GM11168 (cell line): ENCODE measurements around the gene NME8.

ENCODE experiments used
- in situ Hi-C: fragments of 300-500 bp; cut with MboI; formaldehyde crosslinking; loops from one replicate; pipeline ENCODE4 v1.12.0; 2022; ENCODE audit warnings: low sequenced_read_pairs; ENCODE audit not compliant: unreplicated experiment

Gene NME8

DNA sequence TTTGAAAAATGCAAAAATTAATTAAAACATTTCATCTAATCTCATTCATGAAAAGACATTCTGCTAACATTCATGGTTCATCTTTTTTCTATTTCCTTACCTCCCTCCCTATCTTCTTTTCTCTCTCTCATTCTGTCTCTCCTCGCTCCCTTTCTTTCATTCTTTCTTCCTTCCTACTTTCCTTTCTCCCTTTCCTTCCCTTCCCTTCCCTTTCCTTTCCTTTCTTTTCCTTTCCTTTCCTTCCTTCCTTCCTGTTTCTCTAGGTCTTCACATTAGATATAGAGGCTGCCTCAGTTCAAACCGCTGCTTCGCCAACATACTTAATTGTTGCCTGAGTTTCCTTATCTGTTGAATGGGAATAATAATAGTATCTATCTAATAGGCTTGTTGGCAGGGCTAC lies 46.3 kb downstream of the NME8 start:
- in situ Hi-C loops = no loop called here

DNA sequence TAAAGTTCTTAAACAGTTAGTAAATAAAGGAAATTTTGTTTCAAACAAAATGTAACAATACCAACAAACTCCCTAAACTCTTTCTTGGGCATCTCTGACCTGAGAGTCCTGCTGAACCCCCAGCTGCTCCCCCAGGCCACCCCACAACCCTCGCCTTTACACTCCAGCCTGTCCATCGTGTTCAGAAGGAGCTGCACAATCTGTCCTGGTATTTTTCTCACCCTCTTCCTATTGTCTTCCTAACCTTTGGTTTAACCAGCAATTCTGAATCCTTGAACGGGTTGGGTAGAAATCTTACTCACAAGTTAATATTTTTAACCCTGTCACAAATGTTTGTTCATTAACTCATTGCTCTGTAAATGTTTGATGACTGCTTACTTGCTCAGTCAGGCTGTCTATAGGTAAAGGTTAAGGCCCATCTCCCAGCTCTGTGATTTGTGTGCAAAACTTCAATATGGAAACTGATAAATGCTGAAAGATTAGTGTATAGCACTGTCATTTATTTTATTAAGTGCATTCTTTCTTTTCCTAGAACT lies 51.4 kb downstream of the NME8 start:
- in situ Hi-C loops = loop anchor here (25.0 kb wide), 2 partner anchors 188 to 313 kb away; no protein-coding TSS in a partner anchor

DNA sequence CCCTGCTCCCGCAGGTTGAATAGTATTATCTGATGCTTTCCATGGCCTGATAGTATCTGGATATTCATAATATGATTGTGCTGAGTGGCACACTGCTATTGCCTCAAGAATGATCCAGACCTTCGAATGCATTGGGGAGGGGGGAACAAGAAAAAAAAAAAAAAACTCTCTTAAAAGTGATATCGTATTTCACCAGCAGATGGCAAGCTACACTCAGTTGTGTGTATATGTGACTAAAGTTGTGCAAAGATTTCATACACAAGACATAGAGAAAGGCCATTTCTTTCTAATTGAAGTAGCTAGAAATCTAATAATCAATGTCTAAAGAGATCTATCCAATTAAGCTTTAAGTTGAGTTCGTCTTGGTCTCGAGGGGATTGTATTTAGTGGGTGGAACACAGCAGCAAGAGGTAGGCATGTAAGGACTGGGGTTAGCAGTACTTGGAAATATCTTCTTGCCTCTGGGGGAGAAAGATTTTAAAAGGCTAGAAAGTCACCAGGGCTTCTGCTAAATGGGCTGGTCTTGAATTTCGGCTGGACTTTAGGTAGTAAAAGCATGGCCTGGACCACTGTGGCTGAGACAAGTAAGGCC lies 52.9 kb downstream of the NME8 start:
- in situ Hi-C loops = loop anchor here (25.0 kb wide), 2 partner anchors 186 to 311 kb away; no protein-coding TSS in a partner anchor

DNA sequence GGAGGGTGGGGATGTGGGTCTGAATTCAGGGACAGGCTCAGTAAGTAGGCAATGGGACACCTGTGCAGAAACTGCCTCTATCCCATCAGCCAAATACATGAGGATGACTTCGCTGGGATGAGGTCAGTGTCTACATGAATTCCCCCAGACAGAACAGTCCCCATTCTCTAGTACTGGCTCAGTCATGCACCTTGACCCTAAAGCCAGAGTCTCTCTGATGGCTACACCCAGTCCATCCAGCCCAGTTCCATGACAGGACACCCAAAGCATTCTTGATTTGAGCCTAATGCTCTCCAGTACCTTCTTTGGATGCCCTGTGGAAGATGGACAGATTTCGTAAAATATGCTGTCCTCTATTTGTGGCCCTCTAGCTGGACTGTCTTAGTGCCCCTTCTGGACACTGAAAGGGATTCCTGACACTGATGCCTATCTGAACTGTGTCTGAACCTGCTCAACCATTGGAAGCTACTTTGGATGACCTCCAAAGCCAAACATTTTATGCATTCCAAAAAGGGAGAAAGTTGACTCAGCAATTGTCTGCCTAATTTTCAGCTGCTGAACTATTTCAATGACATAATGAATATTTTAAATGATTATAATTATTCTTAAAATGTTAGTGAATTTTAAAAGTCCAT lies 53.6 kb downstream of the NME8 start:
- in situ Hi-C loops = loop anchor here (25.0 kb wide), 2 partner anchors 185 to 310 kb away; no protein-coding TSS in a partner anchor

DNA sequence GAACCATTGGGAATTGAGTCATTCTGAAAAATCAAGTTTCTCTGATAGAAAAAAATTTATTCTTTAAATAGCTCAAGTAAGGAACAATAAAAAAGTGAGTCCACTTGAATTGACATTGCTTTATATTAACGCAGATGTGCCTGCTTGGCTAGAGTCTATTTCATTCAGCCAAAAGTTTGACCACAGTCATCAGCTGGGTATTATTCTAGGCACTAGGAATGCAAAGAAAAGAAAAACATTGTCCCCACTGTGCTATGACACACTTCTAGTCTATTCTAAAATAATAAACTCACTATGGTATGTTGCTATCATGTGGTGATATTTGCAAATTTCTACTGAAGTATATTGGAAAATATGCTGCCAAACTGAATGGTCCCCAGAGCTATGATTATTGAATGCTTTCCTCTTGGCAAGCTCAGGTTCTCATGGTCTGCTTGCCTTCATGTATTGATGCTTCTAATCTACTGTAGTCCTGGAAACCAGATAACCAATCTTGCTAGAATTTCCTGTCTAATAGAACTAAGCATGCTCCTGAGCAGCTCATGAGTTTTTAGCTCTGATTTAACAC lies 59.9 kb downstream of the NME8 start:
- in situ Hi-C loops = loop anchor here (25.0 kb wide), 2 partner anchors 179 to 304 kb away; no protein-coding TSS in a partner anchor

DNA sequence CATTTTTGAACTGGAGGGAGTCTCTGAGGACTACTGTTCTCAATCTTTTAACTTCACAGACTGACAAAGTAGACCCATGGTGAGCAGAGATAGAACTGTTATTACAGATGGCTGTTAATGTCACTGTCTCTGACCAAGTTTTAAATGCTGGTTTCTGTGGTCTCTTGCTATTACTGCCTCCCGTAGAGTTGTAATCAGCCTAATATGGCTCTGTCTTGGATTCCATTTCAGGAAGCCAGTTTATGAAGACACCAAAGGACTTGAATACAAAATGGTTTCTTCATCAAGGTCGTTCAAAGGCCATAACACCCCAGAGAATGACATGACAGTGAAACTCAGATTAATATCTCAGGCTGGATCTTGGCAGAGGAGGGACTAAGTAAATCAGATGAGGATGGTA lies 64.4 kb downstream of the NME8 start:
- in situ Hi-C loops = loop anchor here (25.0 kb wide), 2 partner anchors 175 to 300 kb away; no protein-coding TSS in a partner anchor

DNA sequence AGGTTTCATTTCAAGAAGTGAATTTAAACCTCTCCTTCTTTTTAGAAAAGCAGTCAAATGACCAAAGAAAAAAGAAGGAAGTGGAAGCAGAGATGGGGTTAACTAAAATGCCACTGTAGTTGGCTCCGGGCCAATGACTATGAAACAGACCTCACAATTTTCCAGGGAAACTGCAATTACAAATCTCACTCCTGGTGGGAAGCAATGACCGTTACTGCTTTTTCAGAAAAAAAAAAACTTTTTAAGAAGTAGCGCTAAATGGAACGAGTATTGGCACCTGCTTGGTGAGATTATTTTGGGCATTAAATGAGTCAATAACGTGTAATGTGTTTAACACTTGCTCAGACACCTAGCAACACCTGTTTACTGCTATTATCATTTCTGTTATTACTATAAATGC lies 67.0 kb downstream of the NME8 start:
- in situ Hi-C loops = loop anchor here (25.0 kb wide), 2 partner anchors 172 to 297 kb away; no protein-coding TSS in a partner anchor

DNA sequence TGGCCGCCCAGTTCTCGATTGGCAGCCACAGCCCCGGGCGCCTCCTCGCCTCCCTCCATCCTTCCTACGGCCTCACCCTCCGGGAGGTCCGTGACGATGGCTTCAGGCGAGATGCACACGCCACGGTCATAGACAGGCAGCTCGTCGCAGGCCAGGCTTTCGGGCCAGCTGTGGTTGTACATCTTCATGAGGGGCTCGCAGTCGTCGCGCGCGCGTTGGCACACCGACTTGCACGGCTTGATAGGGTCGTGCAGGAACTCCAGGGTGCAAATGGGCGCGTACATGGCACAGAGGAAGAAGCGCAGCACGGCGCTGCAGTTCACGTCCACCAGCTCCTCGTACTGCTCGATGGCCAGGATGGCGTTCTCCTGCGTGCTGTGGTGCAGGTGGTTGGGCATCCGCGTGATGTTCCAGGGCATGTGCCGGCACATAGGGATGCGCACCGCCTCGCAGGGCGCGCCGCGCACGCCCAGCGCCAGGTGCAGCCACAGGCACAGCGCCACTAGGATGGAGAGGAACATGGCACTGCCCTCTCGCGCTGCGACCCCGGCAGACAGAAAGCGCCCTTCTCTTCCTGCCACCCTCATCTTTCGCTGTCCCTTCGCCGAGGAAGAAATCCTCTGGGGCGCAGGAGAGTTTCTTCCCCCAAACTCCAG lies 67.7 kb downstream of the NME8 start:
- in situ Hi-C loops = loop anchor here (25.0 kb wide), 2 partner anchors 171 to 296 kb away; no protein-coding TSS in a partner anchor

DNA sequence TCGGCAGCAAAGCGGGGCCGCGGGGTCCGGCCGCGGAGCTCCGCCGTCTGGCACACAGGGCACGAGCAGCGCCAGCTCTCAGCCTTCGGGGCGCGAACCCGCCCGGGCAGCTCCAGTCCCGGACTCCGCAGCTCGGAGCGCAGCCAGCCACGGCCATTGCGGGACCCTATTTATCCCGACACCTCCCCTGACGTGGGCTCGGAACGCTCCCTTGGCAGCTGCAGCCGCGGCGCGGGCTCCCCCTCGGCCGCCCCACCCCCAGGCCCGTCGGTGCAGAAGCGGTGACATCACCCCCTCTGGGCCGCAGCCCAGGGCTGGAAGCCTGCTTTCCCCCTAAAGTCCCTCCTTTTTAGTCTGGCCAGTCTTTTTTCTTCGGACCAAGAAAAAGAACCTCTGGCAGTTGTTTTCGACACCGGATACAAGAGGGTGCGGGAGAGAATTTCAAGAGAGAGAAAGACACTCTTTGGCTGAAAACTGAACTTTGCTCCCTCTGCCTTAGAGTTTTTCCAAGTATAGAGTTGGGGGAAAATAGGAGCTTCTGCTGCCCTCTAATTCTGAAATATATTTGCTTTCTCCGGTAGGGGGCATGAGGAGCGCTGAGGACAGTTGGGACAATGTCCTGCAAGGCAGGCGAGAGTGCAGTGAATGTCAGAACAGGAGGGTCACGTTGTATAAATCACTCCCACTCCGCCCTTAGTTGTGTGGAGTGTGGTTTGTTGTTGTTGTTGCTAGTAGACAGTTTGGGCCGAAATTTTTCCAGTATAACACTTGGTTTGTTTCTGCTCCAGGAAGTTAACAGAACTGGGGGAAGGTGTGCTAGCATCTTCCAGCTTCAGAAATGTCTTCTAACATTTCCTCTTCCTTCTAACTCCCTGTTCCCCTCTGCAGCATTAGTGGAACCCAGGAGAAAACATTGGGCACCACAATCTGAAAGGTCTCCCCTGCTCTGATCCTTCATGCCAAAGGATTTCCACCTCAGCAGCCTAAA lies 68.6 kb downstream of the NME8 start, which contains the start of gene SFRP4:
SFRP4 (minus strand) TSS at position 145 of the 988 bp plus-strand sequence. CDS start 280 bp downstream, outside the sequence.
- in situ Hi-C loops = loop anchor here (25.0 kb wide), 2 partner anchors 170 to 295 kb away; no protein-coding TSS in a partner anchor

DNA sequence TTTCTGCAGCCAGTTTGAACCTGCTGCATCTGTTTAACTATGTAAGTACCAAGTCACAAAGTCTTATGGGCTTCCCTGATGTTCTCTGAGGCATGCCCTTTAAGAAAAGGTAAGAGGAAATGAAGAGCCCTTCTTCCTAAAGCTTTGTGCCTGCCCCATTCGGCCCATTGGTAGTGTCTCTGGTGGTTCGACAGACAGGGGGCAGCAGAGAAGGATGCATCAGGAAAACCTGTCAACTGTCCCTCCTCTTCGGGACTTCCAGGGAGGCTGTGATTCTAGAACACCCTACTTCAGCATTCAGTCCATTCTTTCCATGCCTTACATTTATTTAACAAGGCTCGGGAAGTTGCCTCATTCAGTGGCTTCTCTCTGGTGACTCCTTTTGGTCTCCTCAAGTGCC lies 70.1 kb downstream of the NME8 start:
- in situ Hi-C loops = loop anchor here (25.0 kb wide), 2 partner anchors 169 to 294 kb away; no protein-coding TSS in a partner anchor

DNA sequence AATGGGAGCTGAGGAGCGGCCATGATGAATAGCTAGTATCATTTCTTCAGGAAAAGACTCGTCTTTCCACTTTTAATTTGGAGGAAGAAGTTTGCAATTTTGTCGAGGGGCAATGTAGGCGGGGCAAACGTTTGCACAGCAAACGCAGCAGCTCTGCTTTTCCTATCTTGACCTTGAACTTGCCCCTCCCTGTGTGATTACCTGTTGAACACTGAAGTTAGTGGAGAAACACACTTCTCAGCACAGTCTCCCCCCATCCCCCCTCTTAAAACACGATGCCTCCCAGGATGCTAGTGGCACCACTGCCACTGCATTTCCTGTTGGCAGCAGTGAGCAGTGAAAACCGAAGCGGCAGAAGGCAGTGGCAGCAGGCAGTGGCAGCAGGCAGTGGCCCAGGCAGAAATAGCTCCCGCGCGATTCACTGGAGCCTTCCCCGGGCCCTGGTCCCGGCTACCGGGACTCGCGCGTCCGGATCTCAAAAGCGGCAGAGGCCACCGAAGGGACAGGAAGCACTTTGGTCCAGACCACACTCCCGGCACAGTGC lies 72.0 kb downstream of the NME8 start, which contains the start of gene EPDR1:
EPDR1 (plus strand) TSS at position 336 of the 544 bp plus-strand sequence. CDS start 300 bp downstream, outside the sequence.
- in situ Hi-C loops = loop anchor here (25.0 kb wide), 2 partner anchors 167 to 292 kb away; no protein-coding TSS in a partner anchor

DNA sequence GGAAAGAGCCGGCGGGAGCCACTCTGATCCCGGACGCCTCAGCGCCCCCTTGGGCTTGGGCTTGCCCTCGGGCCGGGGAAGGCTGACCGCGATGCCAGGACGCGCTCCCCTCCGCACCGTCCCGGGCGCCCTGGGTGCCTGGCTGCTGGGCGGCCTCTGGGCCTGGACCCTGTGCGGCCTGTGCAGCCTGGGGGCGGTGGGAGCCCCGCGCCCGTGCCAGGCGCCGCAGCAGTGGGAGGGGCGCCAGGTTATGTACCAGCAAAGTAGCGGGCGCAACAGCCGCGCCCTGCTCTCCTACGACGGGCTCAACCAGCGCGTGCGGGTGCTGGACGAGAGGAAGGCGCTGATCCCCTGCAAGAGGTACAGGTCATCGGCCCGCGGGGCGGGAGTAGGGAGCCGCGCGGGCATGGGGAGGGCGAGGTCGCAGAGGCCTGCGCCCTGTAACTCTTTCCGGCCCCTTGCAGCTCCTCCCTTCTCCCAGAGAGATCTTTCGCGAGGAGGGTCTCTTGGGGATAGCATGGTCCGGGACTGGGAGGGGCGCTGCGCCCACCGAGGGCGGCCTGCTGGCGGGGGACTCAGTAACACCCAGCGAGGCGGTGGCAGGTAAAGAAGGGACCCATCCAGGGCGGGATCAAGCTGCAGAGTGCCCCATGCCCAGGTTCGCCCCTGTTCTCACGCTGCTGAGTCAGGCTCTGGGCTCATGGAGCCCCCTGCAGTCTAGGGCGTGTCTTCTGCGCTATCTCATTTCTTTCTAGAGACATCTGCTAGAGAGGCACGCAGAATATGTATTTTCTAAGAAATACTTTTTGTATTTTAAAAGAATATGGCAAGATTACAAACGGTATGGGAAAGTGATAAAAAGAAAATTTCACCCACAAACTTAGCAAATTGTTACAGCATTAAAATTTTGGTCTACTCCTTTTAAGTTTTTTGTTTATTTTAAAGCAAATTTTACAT lies 72.7 kb downstream of the NME8 start:
- in situ Hi-C loops = loop anchor here (25.0 kb wide), 2 partner anchors 166 to 291 kb away; no protein-coding TSS in a partner anchor

DNA sequence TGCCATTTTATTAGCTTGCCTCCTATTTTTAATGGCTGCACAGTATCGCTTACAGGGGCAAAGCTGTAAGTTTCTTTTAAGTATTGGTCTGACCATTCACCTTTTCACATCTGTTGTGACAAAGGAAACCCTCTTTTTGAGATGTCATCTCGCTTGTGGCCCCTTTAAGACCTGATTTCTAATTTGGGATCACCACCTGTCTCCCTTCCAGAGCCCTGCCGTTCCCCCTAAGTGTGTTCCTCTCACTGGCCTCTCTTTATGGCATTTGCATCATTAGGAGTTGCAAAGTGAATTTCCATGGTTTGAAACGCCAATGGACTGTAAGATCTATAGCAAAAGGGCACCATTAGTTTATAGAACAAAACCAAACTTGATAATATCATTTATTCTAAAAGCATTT lies 73.5 kb downstream of the NME8 start:
- in situ Hi-C loops = loop anchor here (25.0 kb wide), 2 partner anchors 165 to 290 kb away; no protein-coding TSS in a partner anchor

DNA sequence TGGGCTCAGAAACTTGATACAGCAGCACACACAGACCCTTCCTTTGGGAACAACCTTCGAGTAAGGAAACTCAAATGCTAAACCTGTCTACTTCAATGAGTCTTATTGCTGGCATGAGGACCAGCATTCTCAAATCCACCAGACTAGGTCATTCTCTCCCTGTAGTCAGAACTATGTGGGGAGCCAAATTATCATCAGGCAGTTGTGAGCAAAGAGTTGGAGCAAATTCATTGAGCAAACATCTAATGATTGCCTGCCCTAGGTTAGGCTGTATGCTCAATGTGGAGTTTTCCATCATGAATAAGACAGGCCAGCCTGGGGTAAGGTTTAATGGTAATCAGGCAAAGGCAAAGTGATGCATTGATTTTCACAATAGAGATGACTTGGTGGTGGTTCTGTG lies 75.6 kb downstream of the NME8 start:
- in situ Hi-C loops = loop anchor here (25.0 kb wide), 2 partner anchors 163 to 288 kb away; no protein-coding TSS in a partner anchor

DNA sequence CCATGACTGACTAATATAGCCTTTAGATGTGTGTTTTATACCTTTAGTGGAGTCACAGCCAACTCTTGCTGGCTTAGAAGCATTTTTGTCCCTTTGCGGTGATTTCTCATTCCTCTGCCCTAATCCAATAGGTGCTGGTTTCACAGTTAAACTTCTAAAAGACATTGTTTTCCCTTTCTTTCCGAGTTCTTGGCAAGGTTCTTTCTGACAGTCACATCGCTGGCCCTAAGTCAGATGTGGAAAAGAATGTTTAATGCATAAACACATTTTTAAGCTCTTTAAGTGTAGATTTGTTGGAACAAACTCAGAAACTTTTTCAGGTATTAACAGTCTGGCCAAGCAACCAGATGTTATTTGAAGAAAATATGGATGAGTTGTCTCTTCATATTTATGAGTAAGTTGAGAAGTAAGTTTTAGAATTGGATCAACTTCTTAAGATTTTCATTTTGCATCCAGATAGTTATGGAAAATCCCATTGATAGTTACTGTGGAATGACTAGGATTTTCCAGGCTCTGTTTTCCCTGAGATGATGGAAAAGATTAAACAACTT lies 76.2 kb downstream of the NME8 start:
- in situ Hi-C loops = loop anchor here (25.0 kb wide), 2 partner anchors 163 to 288 kb away; no protein-coding TSS in a partner anchor

DNA sequence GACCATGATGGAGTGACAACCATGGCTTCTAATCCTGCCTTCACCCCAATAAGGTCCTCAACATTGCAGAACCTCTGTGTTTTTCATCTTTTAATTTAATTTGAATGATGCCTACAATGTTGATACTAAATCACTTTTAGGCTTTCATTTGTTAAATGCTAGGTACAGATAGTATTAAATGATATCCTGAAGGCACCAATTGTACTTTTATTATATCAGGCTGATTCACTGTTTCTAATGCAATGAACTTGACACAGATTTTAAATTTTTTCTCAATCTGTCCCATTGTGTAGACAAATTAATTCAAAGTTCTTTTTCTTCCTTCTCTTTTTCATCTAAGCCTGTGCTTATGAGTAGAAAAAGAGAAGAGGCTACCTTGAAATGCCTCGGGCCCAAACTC lies 77.2 kb downstream of the NME8 start:
- in situ Hi-C loops = no loop called here
